ENCODE measurements around the gene BAMBI. TPM values are rescaled to one million over a fixed set of nuclear protein-coding genes. Genes with fewer than 3 reads are reported as not detected.

The BAMBI gene
- total RNA-seq, 1 experiment from 2014 or later = 3.3 TPM

GRCh38 chr10:28684986-28685580 lies 7.8 kb downstream of the BAMBI start:
- peaks cover 4% of the 10 kb centered on the region; the same call in 1 of the 2 replicates for H3K4me1 ChIP-seq (replicated peaks; ENCODE audit: insufficient read depth)
- no peaks in the 10 kb centered on the region; the same call in 1 of the 2 replicates for H3K36me3 ChIP-seq (ENCODE audit: low read depth)
- no peaks in the 10 kb centered on the region for H3F3A ChIP-seq (ENCODE audit: insufficient read depth, low read depth)
- no peaks in the 10 kb centered on the region; the same call in 1 of the 2 replicates for H4K20me1 ChIP-seq (ENCODE audit: insufficient read depth)
- no peaks in the 10 kb centered on the region for H3K9me3 ChIP-seq (ENCODE audit: insufficient read depth, low read depth)
- ChIA-PET CTCF (interaction anchor here (0.6 kb wide), 1 partner anchor 608 kb away, joined by 3 read pairs; no protein-coding TSS in a partner anchor), POLR2A (ENCODE audit: unreplicated experiment) (interaction anchor here (0.7 kb wide), 1 partner anchor 97 kb away, joined by 3 read pairs; no protein-coding TSS in a partner anchor)
- peaks cover 10% of the 10 kb centered on the region; the same call in 1 of the 2 replicates for H3K27me3 ChIP-seq (ENCODE audit: insufficient read depth, low read depth)
- H3K27ac ChIP-seq = peak overlapping the region; percentile 31; the same call in 1 of the 2 replicates
- no peak for TF ChIP-seq EZH2 (IDR thresholded peaks at IDR 0.05; ENCODE audit: low read depth)
- TF ChIP-seq, protein P1, sequence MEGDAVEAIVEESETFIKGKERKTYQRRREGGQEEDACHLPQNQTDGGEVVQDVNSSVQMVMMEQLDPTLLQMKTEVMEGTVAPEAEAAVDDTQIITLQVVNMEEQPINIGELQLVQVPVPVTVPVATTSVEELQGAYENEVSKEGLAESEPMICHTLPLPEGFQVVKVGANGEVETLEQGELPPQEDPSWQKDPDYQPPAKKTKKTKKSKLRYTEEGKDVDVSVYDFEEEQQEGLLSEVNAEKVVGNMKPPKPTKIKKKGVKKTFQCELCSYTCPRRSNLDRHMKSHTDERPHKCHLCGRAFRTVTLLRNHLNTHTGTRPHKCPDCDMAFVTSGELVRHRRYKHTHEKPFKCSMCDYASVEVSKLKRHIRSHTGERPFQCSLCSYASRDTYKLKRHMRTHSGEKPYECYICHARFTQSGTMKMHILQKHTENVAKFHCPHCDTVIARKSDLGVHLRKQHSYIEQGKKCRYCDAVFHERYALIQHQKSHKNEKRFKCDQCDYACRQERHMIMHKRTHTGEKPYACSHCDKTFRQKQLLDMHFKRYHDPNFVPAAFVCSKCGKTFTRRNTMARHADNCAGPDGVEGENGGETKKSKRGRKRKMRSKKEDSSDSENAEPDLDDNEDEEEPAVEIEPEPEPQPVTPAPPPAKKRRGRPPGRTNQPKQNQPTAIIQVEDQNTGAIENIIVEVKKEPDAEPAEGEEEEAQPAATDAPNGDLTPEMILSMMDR (conservative IDR thresholded peaks at IDR 0.05) = no peak
- BruUV-seq (replicated peaks) = no TSS peak
- no peaks in the 10 kb centered on the region for H3K9me2 ChIP-seq (ENCODE audit: insufficient read depth)
- H3K4me2 ChIP-seq = peak overlapping the region; percentile 10; the same call in 1 of the 2 replicates
- no peak overlapping the region for H2AFZ ChIP-seq
- DNase-seq = peak in 1 of 2 experiments; percentile 79
- no peaks in the 10 kb centered on the region for H3K79me2 ChIP-seq (ENCODE audit: low read depth)
- H3K4me3 ChIP-seq = no peak overlapping the region
- intact Hi-C loops (cut with micrococcal nuclease; ENCODE audit: unreplicated experiment) = no loop called here

- H3K4me2 ChIP-seq = no peak overlapping the region
These were observed 8.4 kb downstream of the BAMBI start for GRCh38 chr10:28685717-28686116.

DNA sequence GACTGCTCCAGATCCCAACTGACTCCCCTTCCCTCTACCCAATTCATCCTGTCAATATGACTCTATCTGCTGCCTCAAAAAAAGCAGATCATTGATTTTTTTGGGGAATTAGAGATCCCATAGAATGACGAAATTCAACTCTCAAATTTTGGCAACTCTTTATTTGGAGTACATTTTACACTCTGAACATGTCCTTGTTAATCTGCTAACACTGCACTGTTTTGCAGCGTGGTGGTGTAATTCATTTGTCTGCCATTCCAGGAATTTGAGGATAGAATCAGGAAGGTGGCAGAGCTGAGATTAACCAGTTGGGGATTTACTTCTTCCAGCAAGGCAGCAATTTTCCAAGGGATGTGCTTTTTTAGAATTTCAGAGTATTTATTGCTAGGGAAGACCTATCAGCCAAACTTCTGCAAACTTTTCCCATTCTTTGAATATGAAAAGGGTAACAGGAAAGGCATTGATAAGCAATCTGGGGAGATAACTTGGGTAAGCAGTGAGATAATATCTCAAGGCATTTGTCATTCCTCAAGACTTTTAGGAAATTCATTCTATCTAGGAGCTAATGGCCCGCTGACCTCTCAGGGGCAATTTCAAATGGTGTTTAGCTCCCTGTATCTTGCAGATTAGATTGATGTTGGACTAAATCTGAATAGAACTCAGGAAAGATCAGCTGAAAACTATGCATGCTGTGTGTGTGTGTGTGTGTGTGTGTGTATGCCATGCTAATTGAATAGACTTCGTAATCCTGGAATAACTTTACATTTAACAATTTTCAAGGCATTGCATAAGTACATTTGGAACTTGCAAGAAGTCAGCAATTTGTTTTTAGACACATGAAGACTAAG lies 9.7 kb downstream of the BAMBI start:
- no TSS peak for BruUV-seq (replicated peaks)

More at GRCh38 chr10:28685717-28686116, 8.4 kb downstream of the BAMBI start:
- Histone ChIP-seq H3K9me3 (ENCODE audit: insufficient read depth, low read depth) (no peaks in the 10 kb centered on the region), H3F3A (ENCODE audit: insufficient read depth, low read depth) (no peaks in the 10 kb centered on the region), H3K27me3 (ENCODE audit: insufficient read depth, low read depth) (peaks cover 10% of the 10 kb centered on the region; the same call in 1 of the 2 replicates), H3K9me2 (ENCODE audit: insufficient read depth) (no peaks in the 10 kb centered on the region), H3K4me3 (no peak overlapping the region), H3K4me1 (replicated peaks; ENCODE audit: insufficient read depth) (peaks cover 4% of the 10 kb centered on the region; the same call in 1 of the 2 replicates), H3K36me3 (ENCODE audit: low read depth) (no peaks in the 10 kb centered on the region; the same call in 1 of the 2 replicates), H4K20me1 (ENCODE audit: insufficient read depth) (no peaks in the 10 kb centered on the region; the same call in 1 of the 2 replicates), H3K79me2 (ENCODE audit: low read depth) (no peaks in the 10 kb centered on the region), H3K27ac (no peak overlapping the region), H2AFZ (no peak overlapping the region)
- CTCF ChIA-PET = interaction anchor here (0.6 kb wide), 1 partner anchor 608 kb away, joined by 3 read pairs; no protein-coding TSS in a partner anchor
- no TSS peak for BruUV-seq (replicated peaks)
- intact Hi-C loops (cut with micrococcal nuclease; ENCODE audit: unreplicated experiment) = no loop called here
- POLR2A ChIA-PET (ENCODE audit: unreplicated experiment) = interaction anchor here (0.7 kb wide), 1 partner anchor 97 kb away, joined by 3 read pairs; no protein-coding TSS in a partner anchor
- TF ChIP-seq EZH2 (IDR thresholded peaks at IDR 0.05; ENCODE audit: low read depth) = no peak
- TF ChIP-seq, protein P1 (conservative IDR thresholded peaks at IDR 0.05) = no peak
- no peak for DNase-seq

More for the DNA sequence above, 9.7 kb downstream of the BAMBI start:
- DNase-seq = no peak
- Histone ChIP-seq H4K20me1 (ENCODE audit: insufficient read depth) (no peaks in the 10 kb centered on the region), H3K27ac (no peak overlapping the region), H3K36me3 (ENCODE audit: low read depth) (no peaks in the 10 kb centered on the region; the same call in 1 of the 2 replicates), H3F3A (ENCODE audit: insufficient read depth, low read depth) (no peaks in the 10 kb centered on the region), H3K4me3 (no peak overlapping the region), H3K4me2 (no peak overlapping the region), H3K27me3 (ENCODE audit: insufficient read depth, low read depth) (0 out of 2 replicates have a peak, but pooled peaks cover 2% of the 10 kb centered on the region), H3K9me3 (ENCODE audit: insufficient read depth, low read depth) (no peaks in the 10 kb centered on the region), H3K9me2 (ENCODE audit: insufficient read depth) (no peaks in the 10 kb centered on the region), H3K4me1 (replicated peaks; ENCODE audit: insufficient read depth) (peaks cover 4% of the 10 kb centered on the region; the same call in 1 of the 2 replicates), H2AFZ (no peak overlapping the region), H3K79me2 (ENCODE audit: low read depth) (no peaks in the 10 kb centered on the region)
- ChIA-PET POLR2A (ENCODE audit: unreplicated experiment) (no interaction called here), CTCF (no interaction called here)
- TF ChIP-seq EZH2 (IDR thresholded peaks at IDR 0.05; ENCODE audit: low read depth) = no peak
- TF ChIP-seq, protein P1 (conservative IDR thresholded peaks at IDR 0.05) = no peak
- intact Hi-C loops (cut with micrococcal nuclease; ENCODE audit: unreplicated experiment) = no loop called here

All from PC-9 (cell line).